CD4-positive, alpha-beta T cell treated with Interferon gamma for 1 hour (primary cell): ENCODE measurements around the gene NANOS3.
A peak's percentile ranks its signal among the peaks of the same experiment; 100 is the strongest.
"Not testable (repeated sequence)": the region's sequence is repeated elsewhere in the genome, so short reads cannot be mapped to it uniquely, and the experiment has no call there.

Source experiments
- DNase-seq: peaks from one replicate; pipeline ENCODE4 v3.0.0-alpha.2; 2020

The NANOS3 gene

DNA sequence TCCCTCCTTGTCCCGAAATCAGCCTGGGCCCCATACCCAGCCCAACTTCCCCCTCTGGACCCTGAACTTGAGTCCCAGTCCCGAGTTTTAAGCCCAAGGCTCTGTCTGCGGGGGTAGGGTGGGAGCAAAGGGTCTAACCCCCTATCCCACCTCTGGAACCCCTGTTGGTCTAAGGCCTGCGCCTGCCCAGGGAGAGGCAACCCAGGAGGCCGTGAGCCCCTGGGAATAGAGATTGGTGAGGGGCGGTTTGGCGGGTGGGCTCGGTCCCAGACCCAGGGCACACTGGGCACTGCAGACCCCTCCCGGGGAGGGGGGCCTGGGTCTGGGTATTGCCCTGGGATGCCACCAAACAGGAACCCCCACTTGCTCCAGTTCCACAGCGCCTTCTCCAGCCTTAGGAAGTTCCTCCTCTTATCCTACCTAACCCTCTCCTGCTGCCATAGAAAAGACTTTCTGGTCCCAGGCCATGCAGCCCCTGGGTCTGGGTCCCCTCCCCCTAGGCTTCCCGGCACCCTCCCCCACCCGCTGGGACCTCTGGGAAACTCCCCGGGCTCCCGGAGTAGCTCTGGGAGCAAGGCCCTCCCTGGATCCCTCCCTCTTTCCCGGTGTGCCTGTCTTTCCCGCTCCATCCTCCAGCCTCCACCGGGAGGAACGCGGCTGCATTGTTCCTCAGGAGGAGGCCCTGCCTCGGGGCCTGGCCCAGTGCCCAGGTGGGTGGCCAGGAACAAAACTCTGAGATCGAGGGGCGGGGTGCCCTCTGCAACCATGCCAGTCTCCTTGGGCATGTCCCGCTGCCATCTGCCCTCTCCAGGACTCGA lies 33.6 kb upstream of the NANOS3 start:
- no peak for DNase-seq

DNA sequence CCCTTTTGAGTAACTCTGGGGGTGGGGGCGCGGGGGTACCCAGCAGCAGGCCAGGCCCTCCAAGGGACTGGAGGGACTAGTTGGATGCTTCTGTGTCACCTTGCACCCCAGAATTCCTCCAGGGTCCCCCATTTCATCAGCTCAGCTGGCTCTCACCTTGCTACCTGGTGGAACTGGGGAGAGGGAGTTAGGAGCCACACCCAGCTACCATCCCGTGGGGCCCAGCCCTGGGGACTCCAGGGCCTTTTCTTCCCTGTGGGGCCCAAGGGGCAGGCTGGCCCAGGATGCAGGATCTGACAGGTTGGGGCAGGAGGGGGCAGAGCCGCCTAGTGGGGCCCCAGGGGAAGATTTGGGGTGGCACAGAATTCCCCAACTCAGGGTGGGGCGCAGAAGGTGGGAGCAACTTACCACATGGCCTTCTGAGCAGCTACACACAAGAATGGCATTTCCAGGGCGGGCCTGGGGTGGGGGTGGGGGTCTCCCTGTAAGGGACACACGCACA lies 32.8 kb upstream of the NANOS3 start:
- no peak for DNase-seq

DNA sequence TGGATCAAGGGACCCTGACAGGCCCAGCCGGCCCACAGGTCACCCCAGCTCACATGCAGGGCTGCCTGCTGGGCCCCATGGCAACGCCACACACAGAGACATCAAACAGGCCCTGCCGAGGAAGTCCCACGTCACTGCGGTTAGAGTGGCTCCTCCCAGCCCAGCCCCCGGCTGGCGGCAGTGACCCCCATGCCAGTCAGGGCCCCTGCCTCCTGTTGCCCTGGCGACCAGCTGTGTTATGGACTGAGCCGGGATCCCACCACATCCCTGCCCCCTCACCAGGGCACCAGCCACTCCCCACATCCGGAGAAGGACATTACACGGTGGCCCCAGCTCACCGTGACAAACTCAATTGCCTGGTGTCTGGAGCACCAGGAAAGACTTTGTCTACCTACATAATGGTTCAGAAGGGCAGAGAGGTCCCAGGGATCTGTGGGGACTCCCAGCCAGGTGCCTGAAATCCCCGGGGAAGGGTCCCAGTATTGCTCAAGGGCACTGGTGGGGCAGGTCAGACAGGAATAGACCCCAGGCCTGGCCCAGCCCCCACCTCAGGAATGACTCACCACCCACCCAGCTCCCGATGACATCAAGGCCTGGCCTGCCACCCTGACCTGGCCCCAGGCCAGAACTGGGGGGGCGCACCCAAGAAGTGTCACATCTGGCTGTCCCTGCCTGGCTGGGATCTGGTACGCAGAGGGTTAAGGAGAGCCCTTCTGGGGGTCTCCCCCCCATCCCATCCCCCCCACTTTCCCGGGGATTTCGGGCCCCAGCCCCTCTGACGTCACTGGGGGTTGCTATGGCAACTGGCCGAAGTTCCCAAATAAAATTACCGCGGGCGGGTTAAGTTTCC lies 30.2 kb upstream of the NANOS3 start:
- DNase-seq = peak; percentile 100

DNA sequence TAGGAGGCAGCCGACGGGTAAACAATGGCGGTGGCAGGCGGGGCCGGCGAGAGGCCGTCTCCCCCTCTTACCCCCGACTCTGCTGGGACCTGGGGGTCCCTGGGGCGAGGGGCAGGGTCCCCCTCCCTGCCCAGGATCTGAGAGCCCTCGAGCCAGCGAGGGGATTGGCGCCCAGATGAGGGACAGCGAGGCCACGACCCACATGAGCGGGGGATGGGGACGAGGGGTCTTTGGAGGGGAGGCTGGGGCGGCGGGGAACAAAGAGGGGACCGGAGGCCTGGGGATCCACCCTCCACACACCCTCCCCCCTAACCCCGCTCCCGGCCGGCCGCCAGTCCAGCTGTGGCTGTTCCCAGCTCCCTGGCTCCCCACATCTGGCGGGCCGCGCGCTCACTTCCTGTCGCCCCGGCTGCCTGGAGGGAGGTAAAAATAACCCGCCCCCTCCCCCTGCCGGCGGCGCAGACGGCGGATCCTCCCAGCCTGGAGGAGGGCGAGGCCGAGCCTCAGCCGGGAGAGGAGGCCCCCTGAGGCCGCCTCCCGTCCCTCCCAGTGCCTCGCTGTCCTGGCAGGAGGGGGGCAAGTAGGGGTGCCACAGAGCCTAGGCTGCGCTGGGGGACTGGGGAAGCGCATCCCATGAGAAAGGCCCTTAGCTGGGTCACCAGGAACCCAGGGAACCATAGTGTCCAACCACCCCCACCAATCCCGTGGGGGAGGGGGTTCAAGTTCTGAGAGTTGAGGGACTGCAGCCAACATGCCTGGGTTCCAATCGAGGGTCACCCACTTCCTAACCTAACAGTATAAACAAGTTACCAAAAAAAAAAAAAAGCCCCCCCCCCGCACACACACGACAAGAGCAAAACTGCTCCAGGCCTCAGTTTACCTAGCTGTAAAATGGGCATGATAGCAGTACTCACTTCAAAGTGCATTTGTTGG lies 29.3 kb upstream of the NANOS3 start:
- peak; percentile 90 for DNase-seq

DNA sequence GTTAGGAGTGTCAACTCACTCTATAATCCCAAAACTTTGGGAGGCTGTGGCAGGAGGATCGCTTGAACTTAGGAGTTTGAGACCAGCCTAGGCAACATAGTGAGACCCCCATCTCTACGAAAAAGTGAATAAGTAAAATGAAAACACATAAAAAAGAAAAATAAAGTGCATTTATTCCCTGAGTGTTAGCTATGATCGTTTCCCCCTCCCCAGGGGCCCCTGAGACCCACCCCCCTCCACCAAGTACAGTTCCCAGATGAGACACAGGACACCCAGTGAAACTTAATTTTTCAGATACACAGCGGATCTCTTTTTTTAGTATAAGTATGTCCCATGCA lies 28.6 kb upstream of the NANOS3 start:
- DNase-seq = no peak

DNA sequence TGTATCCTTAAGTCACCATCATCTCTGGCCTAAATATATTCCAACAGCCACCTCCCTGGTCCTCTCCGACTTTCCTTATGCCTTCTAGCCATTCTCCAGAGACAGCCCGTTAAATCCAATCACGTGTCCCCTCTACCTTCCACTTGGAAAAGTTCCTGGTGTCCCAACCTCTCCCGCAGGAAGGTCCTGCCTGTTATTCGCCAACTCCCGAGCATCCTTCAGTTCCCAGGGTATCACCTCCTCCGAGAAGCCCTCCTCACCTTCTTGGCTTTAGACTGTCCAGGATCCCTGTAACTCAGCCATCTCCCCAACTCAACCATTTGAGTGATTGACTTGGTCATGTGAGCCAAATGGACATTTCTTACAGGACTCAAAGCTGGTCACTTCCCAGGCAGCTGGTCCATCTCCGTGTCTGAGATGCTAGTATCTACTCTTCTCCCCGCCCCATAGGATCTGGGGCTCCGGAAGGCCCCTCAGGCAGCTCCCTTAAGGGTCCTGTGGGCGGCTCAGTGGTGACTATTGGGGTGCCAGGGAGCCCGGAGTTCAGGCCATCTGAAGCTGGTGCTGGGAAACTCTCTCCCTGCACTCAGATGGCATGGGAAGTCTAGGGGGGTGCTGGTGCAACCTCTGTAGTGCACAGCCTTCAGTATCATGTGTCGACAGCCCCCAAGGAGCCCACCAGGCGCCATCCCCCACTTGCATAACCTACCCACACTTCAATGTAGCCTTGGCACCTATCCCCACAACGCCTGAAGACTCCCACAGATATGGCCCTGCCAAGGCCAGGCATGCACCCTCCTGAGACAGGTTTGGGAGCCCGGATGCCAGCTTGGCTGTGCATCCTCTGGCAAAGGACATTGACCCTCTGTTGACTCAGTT lies 27.9 kb upstream of the NANOS3 start:
- DNase-seq = no peak

DNA sequence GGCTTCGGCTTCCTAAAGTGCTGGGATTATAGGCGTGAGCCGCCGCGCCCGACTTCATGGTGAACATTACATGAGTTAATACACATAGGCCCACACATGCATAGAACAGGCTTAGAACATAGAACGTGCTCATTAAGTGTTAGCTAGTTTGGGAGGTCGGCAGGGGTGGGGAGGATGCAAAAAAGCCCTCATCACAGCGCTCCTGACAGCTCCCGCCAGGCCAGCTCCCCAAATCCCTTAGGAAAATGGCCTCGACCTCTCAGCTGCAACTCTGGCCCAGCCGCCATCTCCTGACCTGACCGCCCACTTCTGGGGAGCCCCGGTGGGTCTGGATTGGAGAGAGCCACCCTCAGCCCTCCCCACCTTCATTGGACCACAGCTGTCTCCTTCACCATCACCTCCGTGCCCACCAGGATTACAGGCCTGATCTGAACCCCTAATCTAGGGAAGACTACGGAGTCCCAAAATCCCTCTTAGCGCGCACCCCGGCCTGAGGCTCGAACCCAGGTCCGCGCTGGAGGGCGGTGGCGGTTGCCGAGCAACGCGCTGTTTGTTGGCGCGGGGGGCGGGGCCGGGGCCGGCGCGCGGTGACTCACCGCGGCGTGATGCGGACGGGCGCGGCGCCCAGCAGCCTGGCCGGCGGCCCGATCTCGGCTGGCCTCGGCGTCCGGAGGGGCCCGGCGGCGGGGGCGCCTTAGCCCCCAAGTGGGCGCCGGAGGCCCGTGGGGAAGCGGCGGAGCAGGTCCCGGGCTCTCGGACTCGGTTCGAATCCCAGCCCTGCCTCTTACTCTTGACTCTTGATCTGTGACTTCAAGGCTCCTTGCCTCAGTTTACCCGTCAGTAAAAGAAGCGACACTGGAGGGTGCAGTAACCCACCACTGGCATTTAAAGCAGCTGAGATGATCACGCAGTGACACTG lies 26.7 kb upstream of the NANOS3 start:
- DNase-seq = peak; percentile 83

DNA sequence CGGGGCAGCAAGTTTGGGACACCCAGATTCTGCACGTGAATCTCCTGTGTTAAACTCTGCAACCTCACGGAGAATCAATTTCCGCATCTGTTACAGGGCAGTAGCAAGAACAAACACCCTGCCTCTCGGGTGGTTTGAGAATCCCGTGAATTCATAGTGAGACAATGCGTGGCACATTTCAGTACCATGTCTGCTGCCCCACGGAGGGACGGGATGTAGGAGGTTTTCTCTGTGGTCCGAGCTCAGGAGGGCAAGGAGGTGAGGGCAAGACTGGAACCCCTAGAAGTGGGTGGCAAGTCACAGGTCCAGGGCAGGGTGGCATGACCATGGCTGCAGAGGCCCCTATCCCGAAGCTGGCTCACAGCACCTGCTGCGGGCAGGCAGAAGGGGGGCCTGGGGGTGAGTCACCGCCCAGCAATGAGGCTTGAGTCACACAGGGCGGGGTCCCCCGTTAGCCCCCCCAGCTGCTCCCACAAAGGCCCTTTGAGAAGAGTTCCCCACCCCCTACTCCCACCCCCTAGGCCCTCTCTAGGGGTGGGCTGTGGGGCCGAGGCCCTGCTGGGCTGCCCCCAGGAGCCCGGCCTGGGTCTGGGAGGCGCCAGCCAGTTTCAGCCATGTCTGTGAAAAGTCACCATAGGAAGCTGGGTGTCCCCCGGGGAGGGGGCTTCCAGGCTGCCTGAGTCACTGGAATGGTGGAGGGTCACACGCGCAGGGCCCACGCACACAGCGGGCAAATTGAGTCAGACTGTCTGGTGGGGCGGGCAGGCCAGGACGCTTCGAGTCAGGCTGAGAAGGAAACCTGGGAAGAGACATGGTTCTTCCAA lies 25.8 kb upstream of the NANOS3 start:
- peak; percentile 81 for DNase-seq

DNA sequence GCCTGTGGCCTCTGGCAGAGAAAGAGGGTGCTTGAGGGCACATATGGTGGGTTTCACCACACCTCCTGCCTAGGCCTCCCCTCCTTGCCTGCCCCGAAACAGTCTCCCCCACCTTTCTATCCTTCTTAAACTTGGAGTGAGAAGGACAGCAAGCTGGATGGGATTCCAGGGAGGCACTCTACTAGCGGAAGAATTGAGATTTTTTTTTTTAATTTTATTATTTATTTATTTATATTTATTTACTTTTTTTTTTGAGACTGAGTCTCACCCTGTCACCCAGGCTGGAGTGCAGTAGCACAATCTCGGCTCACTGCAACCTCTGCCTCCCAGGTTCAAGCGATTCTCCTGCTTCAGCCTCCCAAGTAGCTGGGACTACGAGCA lies 25.2 kb upstream of the NANOS3 start:
- DNase-seq = not testable (repeated sequence)

DNA sequence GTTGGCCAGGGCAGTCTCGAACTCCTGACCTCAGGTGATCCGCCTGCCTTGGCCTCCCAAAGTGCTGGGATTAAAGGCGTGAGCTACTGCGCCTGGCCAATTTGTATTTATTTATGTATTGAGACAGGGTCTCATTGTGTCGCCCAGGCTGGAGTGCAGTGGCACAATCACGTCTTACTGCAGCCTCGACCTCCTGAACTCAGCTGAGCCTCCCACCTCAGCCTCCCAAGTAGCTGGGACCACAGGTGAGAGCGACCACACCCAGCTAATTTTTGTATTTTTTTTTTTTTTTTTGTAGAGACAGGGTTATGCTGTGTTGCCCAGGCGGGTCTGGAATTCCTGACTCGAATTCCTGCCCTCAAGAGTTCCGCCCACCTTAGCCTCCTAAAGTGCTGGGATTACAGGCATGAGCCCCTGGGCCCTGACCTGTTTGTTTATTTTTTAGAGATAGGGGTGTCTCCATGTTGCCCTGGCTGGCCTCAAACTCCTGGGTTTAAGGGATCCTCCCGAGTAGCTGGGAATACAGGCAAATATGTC lies 24.7 kb upstream of the NANOS3 start:
- not testable (repeated sequence) for DNase-seq

DNA sequence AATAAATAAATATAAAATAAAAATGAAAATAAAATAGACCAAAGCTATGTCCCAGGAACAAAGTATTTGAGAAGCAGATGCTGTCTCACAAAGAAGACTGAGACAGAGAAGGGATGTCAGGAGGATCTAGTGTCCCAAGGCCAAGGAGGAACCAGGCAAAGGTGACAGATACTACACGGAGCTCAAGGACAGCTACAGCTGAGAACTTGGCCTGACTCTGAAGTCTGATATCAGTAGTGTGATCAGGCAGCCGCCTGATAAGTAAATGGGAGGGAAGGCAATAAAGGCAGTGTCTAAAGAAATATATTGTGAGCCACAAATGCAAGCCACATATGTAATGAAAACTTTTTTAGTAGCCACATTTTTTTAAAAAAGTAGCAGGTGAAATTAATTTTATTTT lies 20.4 kb upstream of the NANOS3 start:
- no peak for DNase-seq

DNA sequence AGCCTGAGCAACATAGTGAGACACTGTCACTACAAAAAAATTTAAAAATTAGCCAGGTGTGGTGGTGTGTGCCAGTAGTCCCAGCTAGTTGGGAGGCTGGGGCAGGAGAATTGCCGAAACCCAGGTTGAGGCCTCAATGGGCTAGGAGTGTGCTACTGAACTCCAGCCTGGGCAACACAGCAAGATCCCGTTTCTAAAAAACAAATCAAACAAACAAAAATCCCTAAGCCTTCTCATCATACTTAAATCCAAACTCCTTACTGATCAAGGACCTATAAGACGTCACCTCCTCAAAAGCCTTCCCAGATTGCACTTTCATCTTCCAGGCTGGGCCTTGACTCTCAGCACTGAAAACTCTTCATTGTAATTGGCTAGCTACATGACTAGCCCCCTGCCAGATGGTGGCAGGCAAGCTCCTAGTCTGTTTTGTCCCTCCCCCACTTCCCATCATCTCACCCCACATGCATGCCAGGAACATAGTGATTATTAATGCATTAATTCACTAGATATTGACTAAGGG lies 17.5 kb upstream of the NANOS3 start:
- DNase-seq = no peak

DNA sequence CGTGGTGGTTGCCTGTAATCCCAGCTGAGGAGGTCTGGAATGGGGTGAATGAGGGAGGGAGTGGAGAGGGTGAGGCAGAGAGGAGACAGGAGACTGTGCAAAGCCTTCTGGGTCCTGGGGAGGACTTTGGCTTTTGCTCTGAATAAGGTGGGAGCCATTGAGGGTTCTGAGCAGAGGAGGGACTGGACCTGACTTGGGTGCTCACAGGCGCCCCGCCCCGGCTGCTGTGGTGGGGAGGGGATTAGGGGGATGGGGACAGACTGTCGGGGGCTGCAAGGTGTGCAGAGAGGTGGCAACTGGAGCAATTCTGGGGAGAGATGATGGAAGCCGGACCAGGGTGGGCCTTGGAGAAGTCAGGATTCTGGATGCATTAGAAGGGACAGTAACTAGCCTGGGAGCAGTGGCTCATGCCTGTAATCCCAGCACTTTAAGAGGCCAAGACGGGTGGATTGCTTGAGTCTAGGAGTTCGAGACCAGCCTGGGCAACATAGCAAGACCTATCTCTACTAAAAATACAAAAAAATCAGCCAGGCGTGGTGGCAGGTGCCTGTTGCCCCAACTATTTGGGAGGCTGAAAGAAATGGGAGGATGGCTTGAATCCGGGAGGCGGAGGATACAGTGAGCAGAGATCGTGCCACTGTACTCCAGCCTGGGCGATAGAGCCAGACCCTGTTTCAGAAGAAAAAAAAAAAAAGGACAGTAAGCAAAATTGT lies 16.1 kb upstream of the NANOS3 start:
- DNase-seq = no peak

DNA sequence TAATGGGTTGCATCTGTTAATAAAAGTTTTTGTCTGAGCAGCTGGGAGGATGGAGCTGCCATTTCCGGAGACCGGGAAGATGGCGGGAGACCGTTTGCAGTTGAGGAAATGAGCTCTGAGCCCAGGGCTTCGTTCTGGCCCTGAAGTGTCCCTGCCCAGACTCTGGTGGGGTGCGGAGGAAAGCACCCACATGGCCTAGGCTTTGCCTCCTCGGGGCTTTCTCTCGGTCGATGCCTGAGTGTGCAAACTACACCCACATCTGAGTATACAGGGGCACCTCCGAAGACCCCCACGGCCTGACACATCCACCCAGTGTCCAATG lies 15.6 kb upstream of the NANOS3 start:
- no peak for DNase-seq

DNA sequence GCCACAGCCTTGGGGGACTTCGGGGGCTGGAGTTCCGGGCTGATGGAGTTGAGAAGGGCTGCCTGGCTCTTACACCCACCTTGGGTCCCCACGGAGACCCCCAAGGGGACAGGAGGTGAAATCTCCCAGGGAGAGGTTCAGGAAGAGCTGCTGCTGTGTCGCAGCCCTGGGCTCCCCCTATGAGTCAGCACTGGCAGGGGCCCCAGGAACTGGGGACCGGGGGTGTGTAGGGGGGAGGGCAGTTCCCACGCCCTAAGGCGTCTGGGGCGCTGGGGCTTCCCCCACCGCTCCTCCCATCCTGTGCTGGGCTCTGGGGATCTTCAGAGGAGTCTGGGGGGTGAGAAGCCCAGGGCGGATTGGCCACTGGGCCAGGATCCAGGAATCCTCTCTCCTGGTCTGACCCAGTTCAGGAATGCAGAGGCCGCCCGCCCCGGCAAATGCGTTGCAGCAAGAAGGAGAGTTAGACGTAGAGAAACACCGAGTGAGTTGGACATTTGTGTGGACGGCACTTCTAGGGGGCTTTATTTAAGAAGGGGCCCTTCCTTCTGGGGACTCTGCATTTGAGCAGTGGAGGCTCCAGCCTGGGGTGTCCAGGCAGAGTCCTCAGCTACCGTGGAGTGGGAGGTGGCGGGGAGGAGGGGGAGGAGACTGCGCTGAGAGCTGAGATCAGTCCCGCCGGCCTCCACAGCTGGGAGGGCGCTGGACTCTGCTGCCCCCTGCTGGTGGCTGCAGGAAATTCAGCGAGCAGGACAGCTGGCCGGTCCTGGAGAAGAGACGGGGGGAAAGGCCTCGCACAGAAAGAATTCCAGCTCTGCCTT lies 15.0 kb upstream of the NANOS3 start:
- DNase-seq = peak; percentile 92

DNA sequence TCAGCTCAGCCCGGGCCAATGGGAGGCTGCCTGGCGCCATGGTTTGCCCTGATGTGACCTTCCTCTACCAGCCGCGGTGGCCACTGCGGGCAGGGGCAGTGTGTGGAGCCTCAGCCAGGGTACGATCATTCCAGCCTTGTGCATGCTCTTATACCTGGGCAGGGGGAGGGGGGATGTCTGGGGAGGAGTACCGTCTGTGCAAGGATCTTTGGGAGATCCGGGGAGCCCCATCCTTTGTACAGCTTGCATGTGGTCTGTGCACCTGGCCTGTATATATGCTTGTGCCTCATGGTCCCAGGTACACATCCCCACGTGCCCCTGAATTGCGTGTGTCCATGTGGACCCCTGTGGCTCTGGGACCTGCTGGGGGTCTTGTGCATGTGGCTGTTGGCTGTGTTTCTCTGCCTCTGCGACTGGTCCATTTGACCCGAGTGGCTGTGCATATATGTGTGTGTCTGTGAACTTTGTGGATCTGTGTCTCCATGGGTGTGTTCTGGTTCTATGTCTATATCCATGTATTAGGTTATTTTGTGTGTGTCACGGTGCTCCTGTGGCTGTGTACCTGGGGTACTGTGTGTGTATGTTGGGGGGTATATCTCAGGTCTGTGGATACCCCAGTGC lies 12.8 kb upstream of the NANOS3 start:
- DNase-seq = no peak
